Stomach smooth muscle (tissue), 2 donors: ENCODE results near the gene ACSS3.
"Not testable (repeated sequence)": the region's sequence is repeated elsewhere in the genome, so short reads cannot be mapped to it uniquely, and the experiment has no call there.

Source experiments
- H3K27ac ChIP-seq: one replicate; pipeline ENCODE4 v1.7.0; 2013; ENCODE audit warnings: mild to moderate bottlenecking, low read length, inconsistent platforms
- H3K27me3 ChIP-seq, 2 donors: one replicate each; pipeline ENCODE4 v1.7.0; 2013; ENCODE audit warnings: low read length in 2 of 2; ENCODE audit not compliant: insufficient read depth in 2 of 2, control insufficient read depth in 1 of 2
- H3K36me3 ChIP-seq, 2 donors: one replicate each; pipeline ENCODE4 v1.7.0; 2013; ENCODE audit warnings: low read length in 2 of 2; ENCODE audit not compliant: control insufficient read depth in 2 of 2, insufficient read depth in 2 of 2
- H3K4me1 ChIP-seq: one replicate; pipeline ENCODE4 v1.7.0; 2013; ENCODE audit warnings: low read length; ENCODE audit not compliant: control insufficient read depth, insufficient read depth
- H3K4me3 ChIP-seq, 2 donors: one replicate each; pipeline ENCODE4 v1.7.0; 2013; ENCODE audit warnings: low read length in 2 of 2
- H3K9ac ChIP-seq, 2 donors: one replicate each; pipeline ENCODE4 v1.7.0; 2013; ENCODE audit warnings: low read length in 2 of 2, mild to moderate bottlenecking in 1 of 2
- H3K9me3 ChIP-seq, 2 donors: one replicate each; pipeline ENCODE4 v1.7.0; 2013; ENCODE audit warnings: low read length in 2 of 2; ENCODE audit not compliant: control insufficient read depth in 2 of 2
- donor health status: healthy.
- donor health status: Pancreatic carcinoma.

ACSS3 gene, protein sequence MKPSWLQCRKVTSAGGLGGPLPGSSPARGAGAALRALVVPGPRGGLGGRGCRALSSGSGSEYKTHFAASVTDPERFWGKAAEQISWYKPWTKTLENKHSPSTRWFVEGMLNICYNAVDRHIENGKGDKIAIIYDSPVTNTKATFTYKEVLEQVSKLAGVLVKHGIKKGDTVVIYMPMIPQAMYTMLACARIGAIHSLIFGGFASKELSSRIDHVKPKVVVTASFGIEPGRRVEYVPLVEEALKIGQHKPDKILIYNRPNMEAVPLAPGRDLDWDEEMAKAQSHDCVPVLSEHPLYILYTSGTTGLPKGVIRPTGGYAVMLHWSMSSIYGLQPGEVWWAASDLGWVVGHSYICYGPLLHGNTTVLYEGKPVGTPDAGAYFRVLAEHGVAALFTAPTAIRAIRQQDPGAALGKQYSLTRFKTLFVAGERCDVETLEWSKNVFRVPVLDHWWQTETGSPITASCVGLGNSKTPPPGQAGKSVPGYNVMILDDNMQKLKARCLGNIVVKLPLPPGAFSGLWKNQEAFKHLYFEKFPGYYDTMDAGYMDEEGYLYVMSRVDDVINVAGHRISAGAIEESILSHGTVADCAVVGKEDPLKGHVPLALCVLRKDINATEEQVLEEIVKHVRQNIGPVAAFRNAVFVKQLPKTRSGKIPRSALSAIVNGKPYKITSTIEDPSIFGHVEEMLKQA

DNA sequence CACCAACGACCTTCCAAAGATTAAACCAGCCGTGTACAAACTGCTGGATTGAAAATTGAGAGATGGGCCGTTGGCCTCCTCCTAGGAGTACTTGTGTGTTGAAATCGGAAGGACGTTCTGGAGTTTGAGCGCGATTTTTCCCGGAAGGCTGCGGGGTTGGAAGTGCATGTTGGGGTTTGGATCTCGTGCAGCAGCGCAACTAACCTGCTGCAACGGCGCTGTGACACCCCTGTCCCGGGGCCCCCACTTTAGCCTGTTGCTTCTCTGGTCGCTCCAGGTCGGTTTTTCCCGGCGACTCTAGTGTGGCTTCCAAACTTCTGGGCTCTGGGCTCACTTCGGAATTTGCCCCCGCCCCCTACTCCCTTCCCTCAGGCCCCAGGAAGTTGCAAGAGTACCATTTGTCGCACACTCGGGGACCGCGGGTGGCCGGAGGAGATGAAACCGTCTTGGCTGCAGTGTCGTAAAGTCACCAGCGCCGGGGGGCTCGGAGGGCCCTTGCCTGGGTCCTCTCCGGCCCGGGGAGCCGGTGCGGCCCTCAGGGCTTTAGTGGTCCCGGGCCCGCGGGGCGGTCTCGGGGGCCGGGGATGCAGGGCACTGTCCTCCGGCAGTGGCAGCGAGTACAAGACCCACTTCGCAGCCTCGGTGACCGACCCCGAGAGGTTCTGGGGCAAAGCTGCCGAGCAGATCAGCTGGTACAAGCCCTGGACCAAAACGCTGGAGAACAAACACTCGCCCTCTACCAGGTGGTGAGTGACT lies at the start of gene ACSS3:
Gene ACSS3, plus strand, starts transcription at position 394 of the 756 bp plus-strand sequence. Its CDS starts 42 bp downstream, at position 436.
- H3K36me3 ChIP-seq = no peaks in the 10 kb centered on the region
- H3K27ac ChIP-seq = no peak within 1 kb of the TSS
- no peaks in the 10 kb centered on the region for H3K9me3 ChIP-seq
- peak within 1 kb of the TSS; percentile 62 to 70 for H3K4me3 ChIP-seq
- peak within 1 kb of the TSS in 1 of 2 donors; percentile 45 for H3K9ac ChIP-seq
- H3K27me3 ChIP-seq = peaks cover 10 to 21% of the 10 kb centered on the region in 2 donors
- H3K4me1 ChIP-seq = no peaks in the 10 kb centered on the region

- Histone ChIP-seq H3K4me3 (no peak overlapping the region), H3K27ac (no peak overlapping the region), H3K36me3 (no peaks in the 10 kb centered on the region), H3K4me1 (no peaks in the 10 kb centered on the region), H3K27me3 (no peaks in the 10 kb centered on the region), H3K9me3 (no peaks in the 10 kb centered on the region), H3K9ac (no peak overlapping the region)
These were observed 43.0 kb upstream of the ACSS3 start for GRCh38 chr12:81034926-81035325.

DNA sequence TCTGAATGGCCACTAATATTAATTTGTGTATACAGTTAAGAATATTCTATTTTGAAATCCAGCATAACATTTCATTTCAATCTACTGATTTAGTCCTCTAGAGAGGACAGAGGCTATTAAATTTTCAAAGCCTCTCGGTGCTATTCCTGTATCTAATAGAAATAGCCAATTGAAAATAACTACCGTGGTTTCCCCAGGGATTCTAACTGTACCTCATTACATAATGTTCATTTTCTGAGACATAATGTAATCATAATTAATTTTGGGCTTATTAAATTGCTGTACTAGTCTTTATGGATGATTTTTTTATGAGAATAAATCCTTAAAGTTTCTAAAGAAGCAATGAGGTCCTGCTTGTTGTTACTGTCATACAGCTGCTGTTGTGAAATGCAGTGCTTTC lies 38.6 kb upstream of the ACSS3 start:
- H3K4me1 ChIP-seq = no peaks in the 10 kb centered on the region

DNA sequence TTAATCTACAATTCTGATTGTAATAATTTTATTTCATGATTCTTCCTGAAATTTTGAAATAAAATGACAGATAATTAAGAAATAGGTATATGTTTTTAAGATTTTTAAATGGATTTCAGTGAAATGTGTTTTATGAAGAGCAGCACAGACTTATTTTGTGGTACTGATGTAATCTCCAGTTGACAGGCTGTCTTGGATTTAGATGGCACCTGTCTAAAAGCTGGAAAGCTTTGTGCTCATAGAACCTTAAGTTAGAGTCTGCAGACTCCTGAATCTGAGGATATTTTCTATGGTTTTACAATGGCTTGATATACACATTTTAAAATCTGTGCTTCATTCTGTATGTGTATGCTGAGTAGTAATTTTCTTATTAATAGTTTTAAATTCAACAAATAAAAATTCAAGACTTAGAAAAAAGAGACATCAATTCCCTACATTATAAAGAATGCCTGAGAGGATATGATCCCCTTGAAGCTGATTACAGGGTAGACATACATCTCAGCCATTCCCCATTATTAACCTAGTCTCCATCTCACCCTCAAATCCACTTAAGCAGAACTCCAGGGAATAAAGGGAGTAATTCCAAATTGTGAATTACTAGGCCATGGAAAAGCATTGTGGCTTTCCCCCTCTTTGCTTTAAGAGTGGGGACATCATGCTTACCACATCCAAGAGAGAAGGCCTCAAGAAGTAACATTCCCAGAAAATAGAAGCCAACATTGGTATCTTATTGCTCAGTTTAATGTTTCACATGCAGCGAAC lies 33.7 kb upstream of the ACSS3 start:
- Histone ChIP-seq H3K27me3 (no peaks in the 10 kb centered on the region), H3K4me1 (no peaks in the 10 kb centered on the region), H3K27ac (no peak overlapping the region), H3K9me3 (no peaks in the 10 kb centered on the region), H3K36me3 (no peaks in the 10 kb centered on the region), H3K9ac (no peak overlapping the region), H3K4me3 (no peak overlapping the region)

More for the DNA sequence above, 38.6 kb upstream of the ACSS3 start:
- H3K4me3 ChIP-seq = no peak overlapping the region
- no peak overlapping the region for H3K27ac ChIP-seq
- no peaks in the 10 kb centered on the region for H3K9me3 ChIP-seq
- H3K36me3 ChIP-seq = no peaks in the 10 kb centered on the region
- H3K27me3 ChIP-seq = no peaks in the 10 kb centered on the region
- no peak overlapping the region for H3K9ac ChIP-seq

DNA sequence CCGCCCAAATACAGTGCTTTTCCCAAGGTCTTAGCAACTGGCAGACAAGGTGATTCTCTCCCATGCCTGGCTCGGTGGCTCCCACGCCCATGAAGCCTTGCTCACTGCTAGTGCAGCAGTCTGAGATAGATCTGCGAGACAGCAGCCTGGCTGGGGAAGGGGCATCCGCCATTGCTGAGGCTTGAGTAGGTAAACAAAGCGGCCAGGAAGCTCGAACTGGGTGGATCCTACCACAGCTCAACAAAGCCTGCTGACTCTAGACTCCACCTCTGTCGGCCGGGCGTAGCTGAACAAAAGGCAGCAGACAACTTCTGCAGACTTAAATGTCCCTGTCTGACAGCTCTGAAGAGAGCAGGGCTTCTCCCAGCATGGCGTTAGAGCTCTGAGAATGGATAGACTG lies 12.9 kb upstream of the ACSS3 start:
- H3K27ac ChIP-seq, H3K9ac ChIP-seq, H3K4me3 ChIP-seq, H3K9me3 ChIP-seq, H3K4me1 ChIP-seq, H3K36me3 ChIP-seq, H3K27me3 ChIP-seq: not testable (repeated sequence)

- Histone ChIP-seq H3K36me3 (no peaks in the 10 kb centered on the region), H3K9ac (no peak overlapping the region), H3K27ac (no peak overlapping the region), H3K27me3 (no peaks in the 10 kb centered on the region), H3K4me3 (no peak overlapping the region), H3K4me1 (no peaks in the 10 kb centered on the region), H3K9me3 (no peaks in the 10 kb centered on the region)
These were observed 7.0 kb upstream of the ACSS3 start for GRCh38 chr12:81070846-81071245.

DNA sequence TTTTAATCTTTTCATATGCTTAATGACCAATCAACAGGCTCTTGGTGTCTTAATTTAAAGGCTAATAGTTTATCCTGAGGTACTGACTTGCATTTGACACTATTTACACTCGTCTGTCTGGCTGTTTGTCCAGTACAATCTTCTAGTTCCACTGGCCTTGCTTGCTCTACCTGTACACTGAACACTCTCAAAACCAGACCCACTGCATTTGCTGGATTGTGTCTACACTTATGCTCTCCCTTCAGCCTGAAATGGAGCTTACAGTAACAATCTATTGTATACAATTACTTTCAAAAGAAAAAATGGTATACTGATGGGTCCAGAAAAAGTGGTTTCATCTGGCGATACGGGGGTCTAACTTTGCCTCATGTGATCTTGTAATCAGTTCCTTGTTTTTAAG lies 2.3 kb upstream of the ACSS3 start:
- no peak overlapping the region for H3K27ac ChIP-seq
- peaks cover 10 to 21% of the 10 kb centered on the region in 2 donors for H3K27me3 ChIP-seq
- H3K4me3 ChIP-seq = no peak overlapping the region
- H3K36me3 ChIP-seq = no peaks in the 10 kb centered on the region
- no peaks in the 10 kb centered on the region for H3K9me3 ChIP-seq
- H3K4me1 ChIP-seq = no peaks in the 10 kb centered on the region
- no peak overlapping the region for H3K9ac ChIP-seq

- no peaks in the 10 kb centered on the region for H3K4me1 ChIP-seq
- peak overlapping the region in 1 of 2 donors; percentile 42 for H3K9ac ChIP-seq
- no peaks in the 10 kb centered on the region for H3K9me3 ChIP-seq
- H3K27ac ChIP-seq = no peak overlapping the region
- H3K27me3 ChIP-seq = peaks cover 10 to 21% of the 10 kb centered on the region in 2 donors
- peak overlapping the region; percentile 62 to 70 for H3K4me3 ChIP-seq
- no peaks in the 10 kb centered on the region for H3K36me3 ChIP-seq
These were observed 572 bp upstream of the ACSS3 start for GRCh38 chr12:81077329-81077685.

DNA sequence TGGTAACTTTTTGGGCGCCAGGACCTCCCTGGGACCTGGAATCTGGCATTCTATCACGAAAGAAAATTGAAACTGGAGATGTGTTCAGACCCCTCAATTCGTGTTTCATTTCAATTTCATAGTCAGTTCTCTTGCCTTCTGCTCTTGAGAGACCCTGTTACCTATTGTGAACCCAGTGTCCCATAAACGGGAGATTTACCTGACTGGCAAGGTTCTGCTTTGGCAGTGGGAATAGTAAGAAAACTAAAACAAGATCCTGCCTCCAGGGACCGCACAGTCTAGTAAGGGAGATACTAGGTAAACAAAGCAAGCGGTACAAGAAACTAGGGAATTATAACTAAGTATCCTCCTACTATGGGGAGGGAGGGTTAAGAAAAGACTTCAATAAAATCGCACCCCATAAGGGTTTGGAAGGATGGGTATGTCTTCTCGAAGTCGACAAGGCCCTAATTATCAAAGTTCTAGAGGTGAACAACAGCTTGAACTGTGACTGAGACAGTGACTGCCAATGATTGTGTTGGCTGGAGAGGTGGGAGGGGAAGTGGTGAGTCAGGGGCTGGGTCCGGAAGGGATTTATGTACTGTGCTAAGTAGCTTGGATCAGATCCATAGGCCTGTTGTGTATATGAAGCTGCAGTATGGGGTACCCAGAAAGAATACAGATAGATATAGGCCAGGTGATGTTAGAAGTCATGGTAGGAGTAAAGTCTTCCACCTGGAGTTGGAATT lies 754 bp downstream of the ACSS3 start:
- H3K36me3 ChIP-seq = no peaks in the 10 kb centered on the region
- H3K27me3 ChIP-seq = peaks cover 10 to 21% of the 10 kb centered on the region in 2 donors
- peak overlapping the region in 1 of 2 donors; percentile 45 for H3K9ac ChIP-seq
- H3K4me3 ChIP-seq = peak overlapping the region; percentile 62 to 70
- no peaks in the 10 kb centered on the region for H3K9me3 ChIP-seq
- H3K27ac ChIP-seq = no peak overlapping the region
- no peaks in the 10 kb centered on the region for H3K4me1 ChIP-seq
